ENCODE results near the gene CR1.
"Not testable (repeated sequence)": the region's sequence is repeated elsewhere in the genome, so short reads cannot be mapped to it uniquely, and the experiment has no call there.

CR1 gene

GRCh38 chr1:207503950-207504349, 8.0 kb downstream of the CR1 start:
- DNase-seq (ENCODE audit: low read depth in 2 of 2): no peak

GRCh38 chr1:207504438-207504837, 8.5 kb downstream of the CR1 start:
- no peak for DNase-seq (ENCODE audit: low read depth in 2 of 2)

- no peak for DNase-seq (ENCODE audit: low read depth in 2 of 2)
Observed at GRCh38 chr1:207510444-207510843, 14.5 kb downstream of the CR1 start.

GRCh38 chr1:207514890-207515289, 18.9 kb downstream of the CR1 start:
- DNase-seq (ENCODE audit: low read depth in 2 of 2): no peak

GRCh38 chr1:207516729-207517128, 20.8 kb downstream of the CR1 start:
- DNase-seq (ENCODE audit: low read depth in 2 of 2): no peak

- no peak for DNase-seq (ENCODE audit: low read depth in 2 of 2)
Observed at GRCh38 chr1:207518608-207519236, 22.8 kb downstream of the CR1 start.

- DNase-seq (ENCODE audit: low read depth in 2 of 2): no peak
Observed at GRCh38 chr1:207519505-207520399, 23.8 kb downstream of the CR1 start.

- DNase-seq (ENCODE audit: low read depth in 2 of 2): not testable (repeated sequence)
Observed at GRCh38 chr1:207520400-207521345, 24.7 kb downstream of the CR1 start.

GRCh38 chr1:207525239-207525638, 29.3 kb downstream of the CR1 start:
- not testable (repeated sequence) for DNase-seq (ENCODE audit: low read depth in 2 of 2)

GRCh38 chr1:207528401-207528800, 32.4 kb downstream of the CR1 start:
- DNase-seq (ENCODE audit: low read depth in 2 of 2): not testable (repeated sequence)

GRCh38 chr1:207536263-207536662, 40.3 kb downstream of the CR1 start:
- not testable (repeated sequence) for DNase-seq (ENCODE audit: low read depth in 2 of 2)

GRCh38 chr1:207546677-207547357, 50.9 kb downstream of the CR1 start:
- DNase-seq (ENCODE audit: low read depth in 2 of 2): not testable (repeated sequence)

GRCh38 chr1:207554823-207555222, 58.9 kb downstream of the CR1 start:
- DNase-seq (ENCODE audit: low read depth in 2 of 2): not testable (repeated sequence)

- no peak for DNase-seq (ENCODE audit: low read depth in 2 of 2)
Observed at GRCh38 chr1:207565546-207566468, 69.8 kb downstream of the CR1 start.

GRCh38 chr1:207571926-207572325, 76.0 kb downstream of the CR1 start:
- DNase-seq (ENCODE audit: low read depth in 2 of 2): not testable (repeated sequence)

- DNase-seq (ENCODE audit: low read depth in 2 of 2): not testable (repeated sequence)
Observed at GRCh38 chr1:207573074-207573473, 77.1 kb downstream of the CR1 start.

- not testable (repeated sequence) for DNase-seq (ENCODE audit: low read depth in 2 of 2)
Observed at GRCh38 chr1:207575381-207575780, 79.4 kb downstream of the CR1 start.

GRCh38 chr1:207578796-207579435, 83.0 kb downstream of the CR1 start:
- DNase-seq (ENCODE audit: low read depth in 2 of 2): no peak

GRCh38 chr1:207579436-207579799, 83.5 kb downstream of the CR1 start:
- peak; percentile 12 to 18 for DNase-seq (ENCODE audit: low read depth in 2 of 2)
